Measurements from ENCODE around the gene MTX1.

DNA sequence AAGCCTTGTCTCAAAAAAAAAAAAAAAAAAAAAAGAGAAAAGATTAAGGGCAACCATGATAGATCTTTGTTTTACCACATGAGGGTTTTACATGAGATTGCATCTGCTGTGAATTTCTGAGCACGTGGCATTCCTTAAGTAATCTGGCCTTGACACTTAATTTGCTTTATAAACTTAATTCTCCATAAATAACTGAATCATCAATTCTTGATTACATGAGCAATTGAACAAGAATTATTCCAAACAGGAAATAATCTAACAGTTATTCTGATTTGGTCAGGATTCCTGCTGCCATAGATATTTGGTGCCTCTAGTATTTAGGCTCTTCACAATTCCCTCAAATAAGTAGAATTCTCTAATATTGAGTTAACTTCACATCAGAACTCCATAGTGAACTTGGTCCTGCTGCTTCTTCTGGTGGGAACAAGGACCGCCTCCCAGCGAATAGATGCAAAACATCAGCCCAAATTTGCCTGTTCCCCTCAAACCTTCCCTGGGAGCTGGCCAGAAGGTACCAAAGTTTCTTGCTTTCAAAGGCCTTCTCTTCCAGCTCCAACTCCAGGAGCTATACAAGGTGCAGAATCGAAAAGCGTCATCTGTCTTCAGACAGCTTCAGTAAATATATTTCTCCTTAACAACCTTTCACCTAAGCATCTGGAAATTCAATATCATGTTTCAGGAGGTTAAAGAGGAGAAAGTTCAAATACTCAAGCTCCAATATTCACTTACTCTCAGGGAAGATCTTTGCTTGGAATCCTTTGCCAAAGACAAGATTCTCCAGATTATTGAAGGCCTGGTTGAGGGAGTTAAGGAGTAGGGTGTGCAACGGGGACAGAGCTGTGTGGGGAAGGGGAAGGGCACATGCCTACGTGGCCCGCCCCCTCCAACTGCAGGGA lies 36.4 kb upstream of the MTX1 start:
- no peak for TF ChIP-seq EZH2phosphoT487 (IDR thresholded peaks at IDR 0.05; ENCODE audit: borderline replicate concordance, low read length)
- TF ChIP-seq, protein P1, sequence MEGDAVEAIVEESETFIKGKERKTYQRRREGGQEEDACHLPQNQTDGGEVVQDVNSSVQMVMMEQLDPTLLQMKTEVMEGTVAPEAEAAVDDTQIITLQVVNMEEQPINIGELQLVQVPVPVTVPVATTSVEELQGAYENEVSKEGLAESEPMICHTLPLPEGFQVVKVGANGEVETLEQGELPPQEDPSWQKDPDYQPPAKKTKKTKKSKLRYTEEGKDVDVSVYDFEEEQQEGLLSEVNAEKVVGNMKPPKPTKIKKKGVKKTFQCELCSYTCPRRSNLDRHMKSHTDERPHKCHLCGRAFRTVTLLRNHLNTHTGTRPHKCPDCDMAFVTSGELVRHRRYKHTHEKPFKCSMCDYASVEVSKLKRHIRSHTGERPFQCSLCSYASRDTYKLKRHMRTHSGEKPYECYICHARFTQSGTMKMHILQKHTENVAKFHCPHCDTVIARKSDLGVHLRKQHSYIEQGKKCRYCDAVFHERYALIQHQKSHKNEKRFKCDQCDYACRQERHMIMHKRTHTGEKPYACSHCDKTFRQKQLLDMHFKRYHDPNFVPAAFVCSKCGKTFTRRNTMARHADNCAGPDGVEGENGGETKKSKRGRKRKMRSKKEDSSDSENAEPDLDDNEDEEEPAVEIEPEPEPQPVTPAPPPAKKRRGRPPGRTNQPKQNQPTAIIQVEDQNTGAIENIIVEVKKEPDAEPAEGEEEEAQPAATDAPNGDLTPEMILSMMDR (IDR thresholded peaks at IDR 0.05; ENCODE audit: low read depth, low read length, poor library complexity, severe bottlenecking) = no peak

Measured in DOHH2 (cell line).